Erythroblast (primary cell): ENCODE results near the gene TMEM165.

Experiments
- GATA1 ChIP-seq: IDR thresholded peaks from 2 replicates; pipeline ENCODE4 v1.6.1; 2011; ENCODE audit warnings: low read depth, mild to moderate bottlenecking, control low read depth, low read length, moderate library complexity
- POLR2A ChIP-seq: IDR thresholded peaks from 2 replicates; pipeline ENCODE4 v1.6.1; 2011; ENCODE audit warnings: mild to moderate bottlenecking, low read length

GRCh38 chr4:55435141-55435841 is 39.5 kb downstream of the TMEM165 start:
- no peak for TF ChIP-seq POLR2A
- no peak for TF ChIP-seq GATA1
